Measurements from ENCODE around the gene ARHGEF9.
"Not testable (repeated sequence)": the region's sequence is repeated elsewhere in the genome, so short reads cannot be mapped to it uniquely, and the experiment has no call there.

ARHGEF9 gene

DNA sequence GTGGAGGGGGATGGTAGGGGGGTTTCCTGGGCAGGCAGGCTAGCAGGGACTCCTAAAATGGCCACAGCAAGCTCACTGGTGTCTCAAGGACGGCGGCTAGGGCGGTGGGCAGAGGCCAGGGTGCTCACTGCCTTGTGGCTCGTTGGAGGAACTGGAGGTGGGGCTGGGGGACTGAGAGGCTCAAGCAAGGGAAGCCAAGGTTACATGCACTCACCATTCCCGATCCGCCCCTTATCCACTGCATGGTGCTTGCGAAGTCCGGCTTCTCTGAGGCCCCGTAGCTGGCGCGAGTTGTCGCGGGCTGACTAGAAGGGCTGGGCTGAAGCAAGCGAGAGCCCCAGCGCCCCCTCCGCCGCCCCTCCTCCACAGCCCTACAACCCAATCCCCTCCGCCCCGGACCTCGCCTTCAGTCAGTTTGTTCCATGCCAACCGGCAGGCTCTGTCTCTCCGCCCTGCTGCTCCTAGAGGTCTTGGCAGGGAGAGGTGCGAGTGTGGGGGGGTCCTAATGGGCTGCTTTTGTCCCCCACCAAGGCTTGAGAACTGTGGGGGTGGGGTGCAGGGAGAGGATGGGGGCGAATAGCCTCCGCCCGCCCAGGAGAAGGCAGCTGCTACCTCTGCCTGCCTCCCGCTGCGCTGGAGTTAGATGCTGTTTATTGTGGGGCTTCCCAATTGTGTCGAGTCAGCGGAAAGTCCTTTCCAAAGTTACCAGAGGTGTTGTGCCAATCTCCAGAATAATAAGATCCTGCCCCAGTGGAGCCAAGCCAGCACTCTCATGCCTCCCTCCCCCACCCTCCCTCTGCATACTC lies at the start of gene ARHGEF9:
TSS of gene ARHGEF9 (minus strand) at position 313 of the 806 bp plus-strand sequence. CDS start at position 244, 69 bp downstream.
- no peak for DNase-seq

DNA sequence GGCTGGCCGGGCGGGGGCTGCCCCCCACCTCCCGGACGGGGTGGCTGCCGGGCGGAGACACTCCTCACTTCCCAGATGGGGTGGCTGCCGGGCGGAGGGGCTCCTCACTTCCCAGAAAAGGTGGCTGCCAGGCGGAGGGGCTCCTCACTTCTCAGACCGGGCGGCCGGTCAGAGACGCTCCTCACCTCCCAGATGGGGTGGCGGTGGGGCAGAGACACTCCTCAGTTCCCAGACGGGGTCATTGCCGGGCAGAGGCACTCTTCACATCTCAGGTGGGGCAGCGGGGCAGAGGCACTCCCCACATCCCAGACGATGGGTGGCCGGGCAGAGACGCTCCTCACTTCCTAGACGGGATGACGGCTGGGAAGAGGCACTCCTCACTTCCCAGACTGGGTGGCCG lies 40.4 kb upstream of the ARHGEF9 start:
- not testable (repeated sequence) for DNase-seq

DNA sequence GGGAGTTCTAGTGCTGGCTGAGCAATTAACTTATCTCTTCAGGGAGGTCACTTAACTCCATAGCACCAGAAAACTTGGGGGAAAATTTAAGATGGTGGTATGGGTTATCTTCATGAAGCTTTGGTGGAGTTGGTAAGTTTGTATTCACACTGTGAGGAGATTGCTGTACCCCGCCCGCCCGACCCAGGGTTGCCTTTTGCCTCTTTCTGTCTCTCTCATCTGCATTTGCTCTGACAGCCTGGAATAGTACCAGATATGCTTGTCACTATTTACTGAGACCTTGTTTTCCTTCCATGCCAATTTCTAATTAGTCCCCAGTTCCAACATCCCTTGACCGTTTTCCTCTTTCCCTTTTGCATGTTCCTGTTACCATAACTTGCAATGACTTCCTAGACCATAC lies 33.1 kb upstream of the ARHGEF9 start:
- DNase-seq, result no peak

DNA sequence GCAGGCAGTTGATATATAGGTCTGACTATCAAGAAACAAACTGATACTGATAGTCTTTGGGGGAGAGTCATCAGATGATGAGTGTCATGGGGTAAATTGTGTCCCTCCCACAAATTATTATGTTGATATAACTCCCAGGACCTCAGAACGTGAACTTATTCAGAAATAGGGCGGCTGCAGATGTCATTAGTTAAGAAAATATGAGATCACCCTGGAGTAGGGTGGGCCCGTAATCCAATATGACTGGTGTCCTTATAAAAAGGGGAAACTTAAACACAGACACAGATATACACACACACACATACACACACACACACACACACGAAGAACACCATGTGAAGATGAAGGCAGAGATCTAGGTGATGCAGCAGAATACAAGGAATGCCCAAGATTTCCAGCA lies 32.7 kb upstream of the ARHGEF9 start:
- no peak for DNase-seq

DNA sequence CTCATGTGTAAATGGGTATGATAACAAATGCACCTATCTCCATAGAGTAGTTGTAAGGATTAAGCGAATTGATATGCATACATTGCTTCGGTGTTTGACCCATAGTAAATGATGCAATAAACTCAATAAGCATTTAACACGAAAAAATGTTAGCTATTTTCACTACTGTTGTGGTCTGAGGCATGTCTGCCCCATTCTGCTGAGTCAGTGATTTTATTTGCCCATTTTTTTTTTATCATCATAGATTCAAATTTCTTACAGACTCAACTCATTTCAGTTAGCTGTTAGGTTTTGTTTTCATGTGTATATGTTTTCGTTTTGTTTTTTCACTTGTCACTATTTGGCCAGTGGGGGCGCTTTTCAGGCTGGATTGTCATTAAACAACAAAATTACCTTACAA lies 27.8 kb upstream of the ARHGEF9 start:
- DNase-seq, result no peak

DNA sequence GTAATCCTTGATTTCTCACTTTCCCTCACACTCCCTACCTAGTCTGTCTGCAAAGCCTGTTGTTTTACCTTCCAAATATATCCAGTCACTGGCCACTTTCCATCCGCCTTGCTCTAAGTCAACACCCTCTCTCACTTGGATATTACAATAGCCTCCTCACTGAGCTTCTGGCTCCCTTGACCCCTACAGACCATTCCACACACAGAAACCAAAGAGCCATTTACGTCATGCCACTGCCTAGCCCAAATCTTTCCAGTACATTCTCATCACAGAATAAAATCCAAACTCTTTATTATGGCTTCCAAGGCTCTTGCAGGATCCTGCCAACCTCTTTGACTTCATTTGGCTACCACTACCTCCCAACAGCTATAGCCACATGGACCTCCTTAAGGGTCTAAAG lies 25.7 kb upstream of the ARHGEF9 start:
- no peak for DNase-seq

DNA sequence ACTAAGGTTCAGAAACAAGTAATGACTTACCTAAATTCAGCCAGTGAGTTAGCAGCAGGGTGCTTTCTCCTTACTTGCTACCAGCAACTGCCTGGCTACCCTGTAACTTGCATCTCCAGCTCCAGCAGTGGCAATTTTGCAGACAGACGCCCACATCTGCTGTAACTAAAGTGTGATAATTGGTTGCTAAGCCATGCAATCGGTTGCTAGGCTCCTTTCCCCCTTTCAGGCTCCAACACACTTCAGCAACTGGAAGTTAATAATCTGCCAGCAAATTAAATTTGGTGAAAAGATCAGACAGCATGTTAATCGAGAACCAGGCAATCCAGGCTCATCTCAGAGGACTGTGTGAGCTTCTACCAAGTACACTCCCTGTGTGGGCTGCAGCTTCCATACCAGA lies 24.2 kb upstream of the ARHGEF9 start:
- DNase-seq, result no peak

DNA sequence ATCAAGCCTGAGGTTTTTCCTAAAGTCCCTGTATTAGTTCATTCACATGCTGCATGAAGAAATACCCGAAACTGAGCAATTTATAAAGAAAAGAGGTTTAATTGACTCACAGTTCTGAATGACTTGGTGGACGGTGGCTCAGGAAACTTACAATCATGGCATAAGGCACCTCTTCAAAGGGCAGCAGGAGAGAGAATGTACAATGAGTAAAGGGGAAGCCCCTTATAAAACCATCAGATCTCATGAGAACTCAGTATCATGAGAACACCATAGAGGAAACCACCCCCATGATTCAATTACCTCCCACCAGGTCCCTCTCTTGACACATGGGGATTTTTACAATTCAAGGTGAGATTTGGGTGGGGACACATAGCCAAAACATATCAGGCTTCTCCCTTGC lies 10.4 kb upstream of the ARHGEF9 start:
- not testable (repeated sequence) for DNase-seq

DNA sequence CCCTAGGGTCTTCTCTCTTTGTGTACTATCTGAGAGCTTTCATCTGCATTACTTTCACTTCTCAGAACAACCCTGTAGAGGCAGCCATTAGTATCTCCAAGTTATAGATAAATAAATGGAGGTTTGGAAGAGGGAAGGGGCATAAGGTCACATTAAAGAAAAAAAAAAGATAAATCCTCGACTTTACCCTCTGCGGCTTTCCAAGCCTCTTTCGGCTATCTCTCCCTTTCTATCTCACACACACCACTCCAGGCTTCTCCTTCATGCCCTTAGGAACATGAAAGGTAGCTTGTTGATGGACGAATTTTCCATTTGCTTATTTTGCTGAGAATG lies 660 bp upstream of the ARHGEF9 start:
- DNase-seq, result no peak

DNA sequence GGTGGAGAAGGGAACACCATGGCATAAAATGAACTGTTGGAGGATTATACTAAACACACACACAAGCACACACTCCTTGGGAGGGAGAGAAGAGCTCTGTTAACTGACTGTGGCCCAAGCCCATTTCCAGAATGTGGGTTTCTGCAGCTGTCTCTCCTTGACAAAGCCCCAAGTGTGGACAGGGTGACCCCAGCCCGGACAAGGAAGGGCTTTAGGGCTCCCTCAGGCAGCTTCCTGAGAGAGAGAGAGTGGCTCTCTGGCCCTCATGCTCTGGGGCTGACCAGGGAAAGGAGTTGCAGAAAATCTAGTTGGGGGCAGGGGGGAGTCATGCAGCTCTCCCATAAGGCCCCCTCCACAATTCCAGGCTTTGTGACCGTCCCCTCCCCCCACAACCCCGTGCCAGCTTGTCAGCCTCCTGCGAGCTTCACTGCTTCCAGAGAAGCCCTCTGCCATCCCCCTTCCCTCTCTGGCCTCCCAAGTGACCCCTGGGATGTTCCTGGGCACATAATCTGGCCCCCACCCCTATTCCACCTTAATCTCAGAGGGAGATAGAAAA lies 590 bp downstream of the ARHGEF9 start:
- no peak for DNase-seq

DNA sequence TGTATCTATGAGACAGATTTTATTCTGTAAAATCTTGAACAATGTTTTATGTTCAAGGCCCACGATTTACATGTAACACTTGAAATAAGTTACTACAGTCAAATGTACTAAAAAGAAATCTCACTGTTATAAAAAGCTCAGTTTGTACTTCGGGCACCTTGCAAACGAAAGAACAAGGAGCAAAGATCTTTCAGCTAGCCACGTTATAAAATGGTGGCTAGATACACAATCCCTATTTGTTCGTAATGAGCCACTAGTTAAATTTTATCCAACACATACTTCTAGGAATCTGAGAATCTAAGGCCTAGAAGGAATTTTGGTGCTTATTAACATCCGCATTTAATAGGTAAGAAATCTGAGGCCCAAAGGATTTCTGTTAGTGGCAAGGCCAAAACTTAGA lies 2.5 kb downstream of the ARHGEF9 start:
- no peak for DNase-seq

DNA sequence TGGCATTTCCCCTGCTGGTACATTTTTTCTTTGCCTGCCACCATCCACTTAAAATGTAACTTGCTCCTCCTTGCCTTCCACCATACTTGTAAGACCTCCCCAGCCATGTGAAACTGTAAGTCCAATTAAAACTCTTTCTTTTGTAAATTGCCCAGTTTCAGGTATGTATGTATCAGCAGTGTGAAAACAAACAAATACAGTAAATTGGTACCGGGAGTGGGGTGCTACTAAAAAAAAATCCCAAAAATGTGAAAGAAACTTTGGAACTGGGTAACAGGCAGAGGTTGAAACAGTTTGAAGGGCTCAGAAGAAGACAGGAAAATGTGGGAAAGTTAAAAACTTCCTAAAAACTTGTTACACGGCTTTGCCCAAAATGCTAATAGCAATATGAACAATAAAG lies 16.3 kb downstream of the ARHGEF9 start:
- DNase-seq, result no peak

DNA sequence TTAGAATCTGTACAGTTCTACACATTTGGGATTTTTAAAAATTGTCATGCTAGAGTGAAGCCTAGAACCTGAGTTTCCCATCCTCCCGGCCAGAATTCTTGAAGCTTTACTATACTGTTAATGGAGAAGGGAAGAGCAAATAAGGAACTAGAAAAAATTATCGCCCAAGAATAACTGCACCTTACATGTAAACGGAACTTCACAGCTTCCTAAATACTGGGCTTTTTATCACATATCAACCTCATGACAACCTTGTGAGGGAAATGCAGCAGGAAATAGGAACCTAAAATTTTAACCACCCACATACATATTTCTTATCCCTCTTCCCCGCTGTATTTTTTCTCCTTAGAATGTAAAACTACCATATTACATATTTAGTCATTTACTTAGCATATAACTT lies 19.3 kb downstream of the ARHGEF9 start:
- no peak for DNase-seq

DNA sequence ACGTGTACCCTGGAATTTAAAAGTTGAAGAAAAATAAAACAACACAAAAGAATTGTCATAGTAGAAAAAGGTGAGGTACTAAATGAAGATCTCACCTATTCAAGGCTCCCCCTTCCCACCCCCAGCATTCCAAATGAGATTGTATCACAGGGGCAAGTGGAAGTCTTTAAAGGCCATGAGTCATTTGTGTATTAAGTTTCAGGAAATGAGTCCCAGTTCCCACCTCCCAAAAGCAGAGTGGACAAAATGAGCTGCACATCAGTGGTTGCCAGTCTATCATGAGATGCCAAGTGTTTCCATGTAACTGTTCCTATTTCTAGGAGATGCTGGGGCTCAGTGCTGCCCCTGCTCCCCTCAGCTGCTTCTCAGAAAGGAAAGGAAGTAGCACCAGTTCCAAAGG lies 20.1 kb downstream of the ARHGEF9 start:
- no peak for DNase-seq

DNA sequence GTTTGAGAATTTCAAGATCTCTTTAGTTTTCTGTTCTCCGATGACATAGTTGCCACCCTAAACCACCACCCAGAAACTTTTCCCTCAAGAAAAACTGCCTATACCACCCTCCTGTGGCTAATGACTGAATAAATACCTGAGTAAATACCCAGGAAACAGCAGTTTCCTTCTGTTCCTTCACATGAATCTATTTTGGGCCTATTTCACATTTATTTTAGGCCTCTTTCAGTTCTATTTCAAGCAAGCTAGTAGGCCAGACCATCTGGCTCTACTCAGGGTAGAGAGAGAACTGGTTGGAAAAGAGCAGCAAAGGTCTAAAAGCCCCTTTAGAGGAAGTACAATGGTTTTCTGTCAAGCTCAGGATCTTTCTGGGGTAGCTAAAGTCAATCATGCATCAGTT lies 23.4 kb downstream of the ARHGEF9 start:
- DNase-seq, result peak; percentile 37

DNA sequence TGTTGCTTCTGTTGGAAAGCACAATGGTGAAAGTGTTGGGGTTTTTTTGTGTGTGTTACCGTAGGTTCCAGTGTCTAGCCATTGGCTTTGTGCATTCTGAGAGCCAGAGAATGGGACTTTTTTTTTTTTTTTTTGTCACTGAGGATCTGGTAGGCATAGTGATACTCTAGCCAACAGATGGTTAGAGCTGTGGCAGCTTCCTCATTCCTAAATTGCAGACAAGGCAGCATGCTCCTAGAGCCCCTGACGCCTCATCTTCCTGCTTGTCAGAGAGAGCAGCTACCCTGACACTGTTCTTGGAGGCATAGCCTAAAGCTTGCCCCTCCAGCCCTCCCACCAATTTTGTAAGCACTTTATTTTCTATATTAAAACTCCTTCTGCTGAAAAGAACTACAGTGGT lies 27.0 kb downstream of the ARHGEF9 start:
- DNase-seq, result no peak

DNA sequence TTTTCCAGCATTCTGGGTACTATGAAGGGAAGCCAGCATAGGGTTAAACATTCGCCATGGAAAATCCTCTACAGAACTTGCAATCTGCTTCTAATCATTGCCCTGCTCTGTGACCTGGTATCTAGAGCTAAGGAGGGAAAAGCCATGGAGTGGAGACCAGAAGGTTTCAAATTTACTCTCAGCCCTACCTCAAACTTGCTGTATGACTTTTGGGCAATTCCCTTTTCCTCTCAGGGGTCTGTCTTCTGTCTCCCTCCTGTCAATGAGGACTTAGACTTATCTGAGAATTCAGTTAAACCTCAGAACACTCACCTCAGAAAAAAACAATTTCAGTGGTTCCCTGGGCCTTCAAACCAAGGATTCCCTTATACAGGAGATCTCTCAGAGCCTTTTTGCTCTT lies 29.1 kb downstream of the ARHGEF9 start:
- no peak for DNase-seq

DNA sequence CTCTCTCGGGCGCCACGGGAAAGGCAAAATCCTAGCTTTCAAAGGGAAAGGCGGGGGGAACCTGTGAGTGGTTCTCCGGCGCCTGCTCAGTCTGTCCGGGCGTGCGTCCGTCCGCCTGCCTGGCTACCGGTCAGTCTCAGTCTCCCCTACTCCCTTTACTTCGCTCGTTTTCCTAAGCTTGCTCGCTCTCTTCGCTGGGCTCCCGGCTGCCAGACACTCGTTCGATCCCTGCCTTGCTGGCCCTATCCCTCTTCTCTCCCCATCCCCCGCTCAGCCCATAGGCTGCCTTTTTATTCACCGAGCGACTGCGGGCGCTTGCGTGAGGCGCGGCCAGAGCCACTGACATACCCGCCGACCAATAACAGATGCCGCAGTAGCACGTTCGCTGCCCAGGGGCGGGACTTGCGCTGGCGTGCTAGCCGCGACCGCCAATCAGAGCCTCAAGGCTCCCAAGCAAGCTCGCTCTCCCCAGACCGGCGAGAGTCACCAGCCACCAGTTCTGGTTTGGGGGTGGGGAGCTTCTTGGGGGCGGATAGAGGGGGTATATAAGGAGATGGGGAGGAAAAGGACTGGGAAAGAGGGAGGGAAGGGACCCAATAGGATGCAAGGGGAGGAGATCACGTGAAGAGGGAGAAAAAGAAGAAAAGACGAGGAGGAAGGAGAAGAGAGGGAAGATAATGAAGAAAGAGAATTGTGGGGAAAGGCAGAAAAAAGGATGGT lies 30.0 kb downstream of the ARHGEF9 start:
- peak; percentile 90 for DNase-seq

DNA sequence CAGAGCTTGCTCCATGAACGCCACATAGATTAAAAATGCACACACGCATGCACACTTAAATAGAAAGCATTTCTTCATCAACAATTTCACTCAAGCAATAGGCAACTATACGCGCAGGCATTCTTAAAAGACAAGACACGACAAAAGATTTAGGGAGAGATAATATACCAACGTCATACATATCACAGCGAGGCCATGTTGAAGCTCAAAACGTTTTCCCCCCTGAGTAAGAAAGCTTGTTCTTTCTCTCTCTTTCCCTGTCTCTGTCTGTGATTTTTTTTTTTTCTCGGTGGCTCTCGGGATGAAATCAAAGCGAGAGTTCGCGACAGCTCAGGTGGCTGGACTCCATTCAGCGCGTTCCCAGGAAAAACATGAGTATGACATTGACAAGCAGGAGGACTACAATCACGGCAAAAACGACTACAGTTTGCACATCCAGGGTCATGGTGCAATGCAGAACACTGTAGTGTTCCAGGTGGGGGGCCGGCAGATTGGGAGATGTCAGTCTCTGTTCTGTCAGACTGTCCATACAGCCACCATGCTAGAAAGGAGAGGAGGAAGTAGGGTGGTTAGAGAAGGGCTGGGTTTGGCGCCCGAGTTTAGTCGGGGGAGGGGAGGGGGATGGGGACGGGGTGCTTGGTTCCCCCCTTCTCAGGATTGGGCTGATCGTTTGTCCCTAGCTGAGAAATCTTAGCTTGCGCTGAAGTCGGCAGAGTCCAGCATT lies 30.7 kb downstream of the ARHGEF9 start:
- DNase-seq, result peak; percentile 37

DNA sequence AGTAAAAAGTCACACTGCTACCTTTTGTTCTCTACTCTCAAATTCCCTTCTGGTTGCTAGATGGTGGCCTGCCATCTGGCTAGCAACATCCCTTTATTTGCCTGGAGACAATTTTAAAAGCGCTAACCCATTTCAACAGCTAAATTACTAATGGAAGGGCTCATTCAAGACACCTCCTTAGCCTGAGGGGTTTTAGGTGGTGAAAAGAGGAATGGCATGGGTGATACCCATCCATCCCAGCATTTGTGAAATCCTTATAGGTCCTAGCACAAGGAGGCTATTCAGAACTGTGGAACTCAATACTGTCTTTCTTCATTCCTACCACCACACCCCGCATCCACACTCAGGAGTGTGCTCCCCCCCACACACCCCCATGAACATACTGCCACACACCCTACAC lies 33.5 kb downstream of the ARHGEF9 start:
- no peak for DNase-seq

DNA sequence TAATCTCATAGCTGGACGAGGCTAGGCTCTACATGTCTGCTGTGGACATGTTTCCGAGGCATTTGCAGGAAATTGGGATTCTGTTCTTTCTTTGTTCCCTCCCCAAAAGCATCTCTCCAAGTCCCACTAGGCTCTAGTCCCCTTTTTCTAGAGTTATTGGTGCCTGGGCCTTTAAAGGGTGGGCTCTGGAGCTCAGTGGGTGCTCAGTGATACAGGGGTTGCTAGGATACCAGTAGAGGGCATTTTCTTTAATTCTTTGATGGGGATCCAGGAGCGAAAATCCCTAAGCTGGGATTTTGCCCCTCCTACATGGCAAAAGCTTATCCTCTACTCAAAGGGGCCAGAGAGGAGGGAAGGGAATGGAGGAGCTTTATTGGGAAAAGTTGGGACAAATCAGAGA lies 34.2 kb downstream of the ARHGEF9 start:
- DNase-seq, result no peak

DNA sequence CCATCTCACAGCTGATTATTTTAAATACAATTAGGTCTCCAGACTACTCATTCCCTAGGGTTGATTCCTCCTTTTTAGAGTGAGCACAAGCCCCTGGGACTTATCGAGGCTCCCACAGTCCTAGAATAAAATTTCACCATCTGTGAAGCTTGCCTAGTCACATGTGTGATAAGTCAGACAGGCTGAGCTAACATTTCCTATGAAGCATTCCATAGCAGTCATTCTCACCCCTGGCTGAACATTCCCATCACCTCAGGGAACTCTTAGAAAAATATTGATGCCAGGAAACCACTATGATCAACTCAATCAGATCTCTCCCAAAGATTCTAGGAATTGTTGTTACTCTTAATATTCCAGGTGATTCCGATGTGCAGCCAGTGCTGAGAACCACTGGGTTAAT lies 37.7 kb downstream of the ARHGEF9 start:
- no peak for DNase-seq

DNA sequence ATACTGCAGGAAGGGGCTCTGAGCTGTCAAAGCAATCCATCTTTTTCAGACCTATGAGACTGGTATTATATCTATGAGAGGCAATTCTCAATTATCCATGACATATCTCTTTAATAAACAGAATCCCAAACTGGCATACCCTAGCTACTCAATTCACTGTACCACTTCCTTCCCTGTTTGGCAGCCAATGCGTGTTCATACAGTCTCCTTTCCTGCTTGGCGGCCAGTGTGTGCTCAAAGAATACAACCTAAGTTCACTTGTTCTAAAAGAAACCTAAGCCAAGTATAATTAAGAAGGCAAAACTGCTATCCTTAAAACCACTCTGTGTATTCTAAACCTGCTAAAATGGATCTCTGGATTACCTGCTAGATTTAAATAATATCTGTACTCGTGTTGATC lies 38.3 kb downstream of the ARHGEF9 start:
- no peak for DNase-seq

DNA sequence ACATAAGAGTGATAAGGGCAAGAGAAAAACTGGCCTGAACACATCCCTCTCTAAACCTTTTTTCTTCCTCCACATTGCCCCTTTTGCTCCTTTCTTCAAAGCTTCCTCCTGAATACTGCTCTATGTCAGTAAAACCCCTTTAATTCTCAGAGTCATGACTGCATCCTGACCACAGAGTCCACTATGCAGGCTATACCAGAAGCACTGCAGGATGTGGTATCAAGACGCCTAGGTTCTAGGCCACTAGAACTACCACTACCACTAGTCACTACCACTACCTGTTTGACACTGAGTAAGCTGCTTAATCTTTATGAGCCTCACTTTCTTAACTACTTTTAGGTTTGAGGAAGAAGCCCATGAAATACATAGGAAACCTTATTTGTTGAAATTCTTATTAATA lies 38.7 kb downstream of the ARHGEF9 start:
- peak; percentile 52 for DNase-seq
